Fibroblast of upper back skin (primary cell): Measurements from ENCODE around the gene PCNX3.

Source experiments
- DNase-seq: peaks from one replicate; pipeline ENCODE4 v3.0.0-alpha.2; 2013

PCNX3 gene

GRCh38 chr11:65580756-65581155, 34.8 kb upstream of the PCNX3 start:
- no peak for DNase-seq

GRCh38 chr11:65581928-65582327, 33.6 kb upstream of the PCNX3 start:
- no peak for DNase-seq

DNA sequence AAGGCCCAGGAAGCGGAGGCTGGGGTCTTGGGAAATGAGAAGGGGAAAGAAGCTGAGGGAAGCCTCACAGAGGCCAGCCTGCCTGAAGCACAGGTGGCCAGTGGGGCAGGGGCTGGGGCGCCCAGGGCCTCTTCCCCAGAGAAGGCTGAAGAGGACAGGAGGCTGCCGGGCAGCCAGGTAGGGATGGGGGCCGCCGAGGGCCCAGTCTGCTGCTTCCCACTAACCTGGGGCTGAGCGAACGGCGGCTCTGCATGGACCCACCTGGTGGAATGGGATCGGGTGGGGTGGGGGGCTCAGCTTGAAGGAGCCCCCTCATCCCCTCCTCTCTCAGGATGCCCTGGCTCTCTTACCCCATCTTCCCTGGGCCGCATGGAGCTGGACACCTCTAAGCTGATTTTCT, 32.0 kb upstream of the PCNX3 start:
- no peak for DNase-seq

DNA sequence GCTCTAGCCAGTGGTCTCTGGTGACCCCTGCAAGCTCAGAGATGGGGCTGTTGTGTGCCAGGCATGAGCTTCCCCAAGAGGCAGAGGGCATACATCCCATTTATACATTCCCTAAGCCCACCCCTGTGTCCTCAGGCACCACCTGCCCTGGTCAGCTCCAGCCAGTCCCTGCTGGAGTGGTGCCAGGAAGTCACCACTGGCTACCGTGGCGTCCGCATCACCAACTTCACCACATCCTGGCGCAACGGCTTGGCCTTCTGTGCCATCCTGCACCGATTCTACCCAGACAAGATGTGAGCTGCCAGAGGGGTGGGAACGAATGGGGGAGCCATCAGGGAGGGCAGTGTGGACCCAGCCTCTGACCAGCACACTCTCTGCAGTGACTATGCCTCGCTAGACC, 31.5 kb upstream of the PCNX3 start:
- no peak for DNase-seq

DNA sequence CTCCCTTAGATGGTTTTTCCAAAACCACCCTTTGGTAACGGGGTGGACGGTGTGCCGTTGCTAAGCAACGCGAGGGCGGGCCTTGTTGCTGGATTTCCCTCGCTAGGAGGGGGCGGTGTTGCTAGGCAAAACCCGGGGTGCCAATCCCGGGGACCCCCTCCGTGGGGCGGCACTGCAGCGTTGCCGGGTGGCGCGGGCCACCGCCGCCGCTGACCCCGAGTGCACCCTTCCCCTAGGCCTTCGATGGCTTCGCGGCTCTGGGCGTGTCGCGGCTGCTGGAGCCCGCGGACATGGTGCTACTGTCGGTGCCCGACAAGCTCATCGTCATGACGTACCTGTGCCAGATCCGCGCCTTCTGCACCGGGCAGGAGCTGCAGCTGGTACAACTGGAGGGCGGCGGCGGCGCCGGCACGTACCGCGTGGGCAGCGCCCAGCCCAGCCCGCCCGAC, 30.8 kb upstream of the PCNX3 start:
- DNase-seq, result no peak

GRCh38 chr11:65585396-65586246, 30.0 kb upstream of the PCNX3 start:
- DNase-seq, result no peak

DNA sequence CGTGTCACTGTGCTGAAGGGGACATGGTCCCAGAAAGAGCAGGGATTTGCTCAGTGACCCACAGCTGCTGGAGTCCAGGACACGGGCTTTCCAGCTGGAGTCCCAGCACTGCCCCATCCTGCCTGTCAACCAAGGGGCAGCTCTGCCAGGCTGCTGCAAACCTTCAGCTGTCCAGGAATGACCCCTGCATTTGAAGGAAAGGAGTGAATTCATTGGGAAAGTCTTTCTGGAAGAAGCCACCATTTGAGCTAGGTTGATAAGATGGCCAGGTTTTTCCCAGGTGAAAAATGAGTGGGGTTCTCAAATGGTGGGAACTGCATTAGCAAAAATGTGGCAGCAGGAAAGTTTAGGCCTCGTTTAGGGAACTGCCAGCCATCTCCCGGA, 29.3 kb upstream of the PCNX3 start:
- DNase-seq, result no peak

DNA sequence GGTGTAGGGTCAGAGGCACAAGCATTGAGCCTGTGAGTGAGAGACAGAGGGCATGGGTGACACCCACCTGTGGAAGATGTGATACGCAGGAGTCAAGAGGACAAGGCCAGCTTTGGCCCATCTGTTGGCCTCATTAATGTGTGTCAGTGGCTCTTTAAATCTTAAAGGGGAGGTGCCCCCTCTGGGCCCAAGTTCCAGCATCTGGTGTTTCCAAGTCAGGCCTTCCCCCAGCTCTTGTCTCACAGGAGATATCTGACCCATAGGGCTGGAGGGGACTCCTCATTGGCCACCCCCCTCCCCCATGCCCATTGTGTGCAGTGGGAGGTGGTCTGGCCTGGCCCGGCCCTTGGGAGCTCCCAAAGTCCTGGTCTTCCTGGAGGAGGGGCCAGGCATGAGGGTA, 28.9 kb upstream of the PCNX3 start:
- no peak for DNase-seq

DNA sequence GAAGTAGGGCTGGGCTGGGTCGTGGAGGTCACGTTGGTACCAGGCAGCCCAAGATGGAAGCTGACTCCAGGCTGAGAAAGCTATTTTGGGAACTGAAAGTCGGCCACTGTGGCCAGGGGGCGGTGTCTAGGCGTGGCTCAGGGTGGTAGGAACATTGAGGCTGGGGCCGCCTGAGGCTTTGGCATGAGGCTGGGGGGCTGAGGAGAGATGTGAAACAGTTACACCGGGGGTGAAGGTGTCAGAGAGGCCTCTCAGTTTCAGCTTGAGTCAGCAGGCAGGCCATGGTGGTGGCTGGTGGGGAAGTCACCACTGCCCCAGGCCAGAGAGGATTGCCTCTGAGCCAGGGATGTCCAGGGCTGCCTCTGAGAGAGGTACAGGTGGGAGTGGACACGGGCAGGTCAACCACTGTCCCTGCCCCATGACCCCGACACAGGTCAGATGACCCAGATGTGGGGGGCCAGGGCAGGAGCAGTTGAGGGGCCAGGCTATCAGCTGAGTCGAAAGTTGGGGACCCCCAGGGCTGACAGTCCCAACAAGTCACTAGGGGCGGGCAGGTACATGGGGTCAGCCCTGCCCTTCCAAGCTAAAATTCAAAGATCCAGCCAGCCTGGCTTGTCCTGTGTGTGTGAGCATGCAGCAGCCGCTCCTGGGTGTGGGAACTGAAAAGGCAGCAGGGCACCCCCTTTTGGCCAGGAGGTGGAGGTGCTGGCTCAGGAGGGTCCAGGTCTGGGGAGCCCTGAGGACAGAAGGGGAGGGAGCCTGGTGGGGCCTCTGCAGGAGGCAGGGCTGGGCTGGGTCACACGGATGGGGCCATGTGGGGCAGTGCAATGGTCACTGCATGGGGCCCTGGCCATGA, 27.1 kb upstream of the PCNX3 start:
- DNase-seq, result peak; percentile 35

GRCh38 chr11:65589444-65590239, 25.9 kb upstream of the PCNX3 start:
- no peak for DNase-seq

DNA sequence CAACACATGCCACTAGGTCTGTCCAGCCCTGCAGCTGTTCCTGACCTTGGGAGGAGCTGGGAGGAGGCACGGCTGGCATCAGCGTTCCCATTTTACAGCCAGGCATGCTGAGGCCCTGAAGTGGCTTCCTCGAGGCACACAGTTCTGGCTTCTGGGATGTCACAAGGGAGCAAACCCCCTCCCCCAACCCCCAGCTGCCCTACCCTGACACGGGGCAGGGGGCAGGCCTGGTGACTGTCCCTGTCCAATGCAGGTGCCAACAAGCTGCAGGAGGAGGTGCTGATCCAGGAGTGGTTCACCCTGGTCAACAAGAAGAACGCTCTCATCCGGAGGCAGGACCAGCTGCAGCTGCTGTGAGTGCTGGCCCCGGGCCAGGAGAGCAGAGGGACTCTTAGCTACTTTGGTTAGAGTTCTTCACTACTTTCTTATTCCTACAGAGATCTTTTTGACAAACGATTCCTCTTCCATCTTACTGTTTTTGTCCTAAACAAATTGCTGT, 25.3 kb upstream of the PCNX3 start:
- DNase-seq, result peak; percentile 41

GRCh38 chr11:65591939-65592857, 23.4 kb upstream of the PCNX3 start:
- DNase-seq, result peak; percentile 59

- no peak for DNase-seq
Observed at GRCh38 chr11:65592858-65593517, 22.6 kb upstream of the PCNX3 start.

GRCh38 chr11:65593518-65594414, 21.8 kb upstream of the PCNX3 start:
- DNase-seq, result no peak

- no peak for DNase-seq
Observed at GRCh38 chr11:65595131-65595530, 20.4 kb upstream of the PCNX3 start.

- no peak for DNase-seq
Observed at GRCh38 chr11:65595543-65596281, 19.9 kb upstream of the PCNX3 start, which contains the start of gene KCNK7. Gene KCNK7 (minus strand): TSS chr11:65595800. CDS start chr11:65595772, 28 bp downstream.

DNA sequence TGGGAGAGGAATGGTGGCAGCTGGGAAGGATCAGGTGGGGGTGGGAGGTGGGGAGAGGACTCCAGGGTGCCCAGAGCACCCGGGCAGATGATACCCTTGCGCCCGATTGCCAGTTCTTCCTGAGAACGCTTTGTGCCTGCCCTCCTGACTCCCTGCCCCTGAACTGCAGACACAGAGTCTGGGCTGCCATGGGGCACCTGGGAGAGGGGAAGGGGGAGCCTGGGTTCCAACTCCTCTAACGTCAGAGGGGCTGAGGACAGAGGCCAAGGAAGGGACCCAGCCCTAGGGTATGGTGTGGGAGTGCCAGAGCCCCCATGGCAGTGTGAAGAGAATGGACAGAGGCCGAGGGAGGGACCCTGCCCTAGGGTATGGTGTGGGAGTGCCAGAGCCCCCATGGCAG, 19.1 kb upstream of the PCNX3 start:
- no peak for DNase-seq

DNA sequence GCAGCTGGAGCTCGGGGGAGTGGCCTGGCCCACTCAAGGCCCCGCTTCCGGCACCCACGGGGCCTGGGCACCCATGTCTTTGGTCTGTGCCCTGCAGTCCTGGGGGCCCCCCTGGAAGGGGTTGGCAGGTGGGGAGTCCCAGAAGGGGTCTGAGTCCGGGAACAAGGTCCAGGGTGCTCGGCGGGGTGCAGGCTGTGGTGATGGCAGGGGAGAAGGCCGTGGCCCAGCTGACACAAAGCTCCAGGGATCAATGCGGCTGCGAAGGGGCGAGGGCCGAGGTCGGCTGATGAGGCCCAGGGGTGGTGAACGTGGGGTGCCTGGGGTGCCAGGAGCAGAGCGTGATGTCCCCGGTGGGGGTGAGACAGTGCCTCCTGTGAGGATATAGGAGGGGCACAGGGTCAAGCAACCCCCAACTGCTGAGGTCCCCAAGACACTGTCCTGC, 17.3 kb upstream of the PCNX3 start:
- no peak for DNase-seq
